Measurements from ENCODE around the gene BCL11A. TPM values are rescaled to one million over a fixed set of nuclear protein-coding genes. Genes with fewer than 3 reads are reported as not detected.

The BCL11A gene
- total and polyA plus RNA-seq, 10 donors, result 41.1 to 121 (median 84.0) TPM

DNA sequence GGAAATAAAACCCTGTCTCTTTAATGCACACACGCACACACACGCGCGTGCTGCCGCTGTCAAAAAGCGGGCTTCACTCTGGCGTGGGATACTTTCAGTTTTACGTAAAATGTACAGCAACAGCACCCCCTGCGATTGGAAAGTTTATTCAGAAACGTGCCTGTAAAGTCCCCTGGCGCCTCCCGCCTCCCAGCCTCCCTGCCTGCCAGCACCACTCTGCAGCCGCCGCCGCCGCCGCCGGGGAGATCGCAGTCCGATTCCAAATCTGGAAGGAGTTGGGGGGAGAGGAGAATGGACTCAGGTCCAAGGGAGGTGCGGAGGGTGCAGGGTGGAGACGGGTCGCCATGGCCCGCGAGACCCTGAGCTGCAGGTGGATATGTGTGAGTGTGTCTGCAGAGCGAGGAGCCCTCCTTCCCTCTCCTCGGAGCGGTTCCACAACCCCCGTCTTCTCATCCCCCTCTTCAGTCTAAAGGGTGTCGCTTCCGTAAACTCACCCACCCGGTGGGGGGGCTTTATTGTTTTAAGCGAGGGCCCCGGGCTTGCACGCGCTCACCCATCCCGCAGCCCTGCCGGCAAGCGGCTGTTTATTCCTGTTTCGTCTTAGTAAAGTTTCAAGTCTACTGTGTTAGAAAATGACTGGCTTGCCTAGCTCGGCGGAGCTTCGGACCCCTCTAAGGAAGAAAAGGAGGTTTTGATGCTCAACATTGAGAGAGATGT is 1.8 kb upstream of the BCL11A start:
- WGBS, 5 donors, result 0 to 1% (median 0%) methylated on average over 40 to 43 of the region's 43 CpGs
- Histone ChIP-seq H3K27me3 (replicated peaks in 1 of 7) (peaks cover 0 to 96% (median 39%) of the 10 kb centered on the region in 7 donors), H3K27ac (peak overlapping the region; percentile 44 to 92 (median 85)), H3K4me3 (peak overlapping the region; percentile 63 to 94 (median 82)), H3K9me3 (no peaks in the 10 kb centered on the region), H3K4me1 (peaks cover 19 to 83% (median 63%) of the 10 kb centered on the region in 6 donors), H3K36me3 (no peaks in the 10 kb centered on the region)
- TF ChIP-seq POLR2AphosphoS5 (IDR thresholded peaks at IDR 0.05) (peak; percentile 75 to 85 (median 83)), POLR2A (IDR thresholded peaks at IDR 0.05) (peak in 2 of 3 donors; percentile 8 to 40)
- TF ChIP-seq, protein P1, sequence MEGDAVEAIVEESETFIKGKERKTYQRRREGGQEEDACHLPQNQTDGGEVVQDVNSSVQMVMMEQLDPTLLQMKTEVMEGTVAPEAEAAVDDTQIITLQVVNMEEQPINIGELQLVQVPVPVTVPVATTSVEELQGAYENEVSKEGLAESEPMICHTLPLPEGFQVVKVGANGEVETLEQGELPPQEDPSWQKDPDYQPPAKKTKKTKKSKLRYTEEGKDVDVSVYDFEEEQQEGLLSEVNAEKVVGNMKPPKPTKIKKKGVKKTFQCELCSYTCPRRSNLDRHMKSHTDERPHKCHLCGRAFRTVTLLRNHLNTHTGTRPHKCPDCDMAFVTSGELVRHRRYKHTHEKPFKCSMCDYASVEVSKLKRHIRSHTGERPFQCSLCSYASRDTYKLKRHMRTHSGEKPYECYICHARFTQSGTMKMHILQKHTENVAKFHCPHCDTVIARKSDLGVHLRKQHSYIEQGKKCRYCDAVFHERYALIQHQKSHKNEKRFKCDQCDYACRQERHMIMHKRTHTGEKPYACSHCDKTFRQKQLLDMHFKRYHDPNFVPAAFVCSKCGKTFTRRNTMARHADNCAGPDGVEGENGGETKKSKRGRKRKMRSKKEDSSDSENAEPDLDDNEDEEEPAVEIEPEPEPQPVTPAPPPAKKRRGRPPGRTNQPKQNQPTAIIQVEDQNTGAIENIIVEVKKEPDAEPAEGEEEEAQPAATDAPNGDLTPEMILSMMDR (IDR thresholded peaks at IDR 0.05 in 8 of 11, conservative IDR thresholded peaks at IDR 0.05 in 3 of 11), result peak in 9 of 11 experiments; percentile 6 to 48 (median 41)
- peak; percentile 91 for DNase-seq
- intact Hi-C loops (cut with DNase I; ENCODE audit: low total_unique reads), result loop anchor here (10.0 kb wide), 1 partner anchor 1250 kb away; no protein-coding TSS in a partner anchor

DNA sequence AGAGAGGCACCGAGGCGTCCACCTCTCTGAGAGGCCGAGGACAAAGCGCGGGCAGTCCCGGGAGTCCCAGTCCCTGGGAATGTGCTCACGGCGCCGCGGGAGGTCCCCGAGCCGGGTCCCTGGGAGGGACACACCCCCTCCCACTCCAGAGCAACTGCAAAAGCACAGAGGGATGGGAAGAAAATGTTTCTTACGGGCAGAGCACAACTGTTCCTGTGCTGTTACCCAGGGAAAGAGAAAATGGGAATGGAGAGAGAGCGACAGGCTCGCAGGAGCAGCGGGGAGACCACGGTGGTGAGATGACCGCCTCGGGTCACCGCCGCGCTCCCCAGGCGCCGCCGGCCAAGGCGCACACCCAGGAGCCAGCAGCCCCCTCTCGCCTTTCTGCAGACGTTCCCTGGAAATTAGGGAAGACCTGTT is 1.2 kb upstream of the BCL11A start:
- TF ChIP-seq POLR2AphosphoS5 (IDR thresholded peaks at IDR 0.05) (no peak), POLR2A (IDR thresholded peaks at IDR 0.05) (no peak)
- TF ChIP-seq, protein P1 (IDR thresholded peaks at IDR 0.05 in 8 of 11, conservative IDR thresholded peaks at IDR 0.05 in 3 of 11), result no peak
- H3K27me3 ChIP-seq (replicated peaks in 1 of 7), result peaks cover 0 to 96% (median 39%) of the 10 kb centered on the region in 7 donors
- DNase-seq, result peak; percentile 87
- H3K9me3 ChIP-seq, result no peaks in the 10 kb centered on the region
- peak overlapping the region; percentile 63 to 94 (median 82) for H3K4me3 ChIP-seq
- intact Hi-C loops (cut with DNase I; ENCODE audit: low total_unique reads), result loop anchor here (10.0 kb wide), 1 partner anchor 1250 kb away; no protein-coding TSS in a partner anchor
- H3K4me1 ChIP-seq, result peaks cover 19 to 89% (median 66%) of the 10 kb centered on the region in 6 donors
- no peaks in the 10 kb centered on the region for H3K36me3 ChIP-seq
- 0 to 1% (median 0%) methylated on average over 26 to 28 of the region's 28 CpGs for WGBS, 5 donors
- peak overlapping the region; percentile 44 to 92 (median 85) for H3K27ac ChIP-seq

DNA sequence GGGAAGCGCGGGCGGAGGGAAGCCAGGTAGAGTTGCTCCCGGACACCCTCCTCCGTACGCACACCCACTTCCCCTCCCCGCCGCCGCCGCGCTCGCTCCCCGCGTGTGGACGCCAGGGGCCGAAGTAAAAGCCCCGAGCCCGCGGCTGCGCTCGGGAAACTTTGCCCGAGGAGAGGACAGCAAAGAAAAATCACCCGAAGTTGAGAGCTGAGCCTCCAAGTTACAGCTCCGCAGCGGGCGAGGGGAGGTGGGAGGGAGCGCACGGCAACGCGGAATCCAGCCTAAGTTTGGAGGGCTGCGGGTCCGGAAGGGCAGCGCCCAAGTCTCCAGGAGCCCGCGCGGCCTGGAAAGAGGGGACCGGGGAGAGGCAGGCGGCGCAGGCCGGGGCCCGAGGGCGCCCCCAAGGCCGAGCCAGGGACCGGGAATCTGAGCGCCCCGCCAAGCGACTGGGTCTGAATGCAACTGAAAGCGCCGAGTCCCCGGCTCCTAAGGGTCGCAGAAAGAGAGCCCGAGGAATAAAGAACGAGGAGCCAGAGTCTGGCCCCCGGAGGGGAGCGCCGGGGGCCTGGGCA is 706 bp upstream of the BCL11A start:
- H3K4me1 ChIP-seq, result peaks cover 19 to 94% (median 71%) of the 10 kb centered on the region in 6 donors

More for the DNA sequence above, 706 bp upstream of the BCL11A start:
- TF ChIP-seq POLR2AphosphoS5 (IDR thresholded peaks at IDR 0.05) (peak; percentile 14 to 76 (median 66)), POLR2A (IDR thresholded peaks at IDR 0.05) (no peak)
- TF ChIP-seq, protein P1 (IDR thresholded peaks at IDR 0.05 in 8 of 11, conservative IDR thresholded peaks at IDR 0.05 in 3 of 11), result peak in 1 of 11 experiments; percentile 18
- intact Hi-C loops (cut with DNase I; ENCODE audit: low total_unique reads), result loop anchor here (10.0 kb wide), 1 partner anchor 1249 kb away; no protein-coding TSS in a partner anchor
- 0 to 1% (median 1%) methylated on average over 37 to 56 of the region's 56 CpGs for WGBS, 5 donors
- peak overlapping the region; percentile 44 to 92 (median 85) for H3K27ac ChIP-seq
- H3K36me3 ChIP-seq, result no peaks in the 10 kb centered on the region
- H3K27me3 ChIP-seq (replicated peaks in 1 of 7), result peaks cover 0 to 100% (median 43%) of the 10 kb centered on the region in 7 donors
- peak overlapping the region; percentile 63 to 94 (median 82) for H3K4me3 ChIP-seq
- H3K9me3 ChIP-seq, result no peaks in the 10 kb centered on the region
- peak; percentile 94 for DNase-seq
